Calu3 (cell line): ENCODE data around the gene SLC49A3. TPM values are rescaled to one million over a fixed set of nuclear protein-coding genes. Genes with fewer than 3 reads are reported as not detected.

Experiments
- BruUV-seq: library from RNA; stranded (reverse); fragments of 400-500 nt; replicated peaks from 2 replicates; lab custom pipeline; 2021; lab: Mats Ljungman, UMichigan
- CTCF ChIA-PET: fragments of 300-600 bp; sonication (Branson Sonifier 250); formaldehyde crosslinking; loops from one replicate; lab custom pipeline; 2022; ENCODE audit warnings: antibody characterized with exemption; lab: Charles Lee
- DNase-seq: peaks from one replicate; pipeline ENCODE4 v3.0.0; 2022
- H3K27ac Mint-ChIP-seq: one replicate; pipeline ENCODE4 v1.8.0; 2022; ENCODE audit warnings: mixed read lengths; ENCODE audit not compliant: unreplicated experiment
- H3K27me3 Mint-ChIP-seq: one replicate; pipeline ENCODE4 v1.8.0; 2022; ENCODE audit warnings: mixed read lengths; ENCODE audit not compliant: unreplicated experiment
- H3K36me3 Mint-ChIP-seq: one replicate; pipeline ENCODE4 v1.8.0; 2022; ENCODE audit warnings: mild to moderate bottlenecking, moderate library complexity, mixed read lengths; ENCODE audit not compliant: insufficient read depth, unreplicated experiment
- H3K4me1 Mint-ChIP-seq: one replicate; pipeline ENCODE4 v1.8.0; 2022; ENCODE audit warnings: mild to moderate bottlenecking, low read depth, mixed read lengths; ENCODE audit not compliant: unreplicated experiment
- H3K4me3 Mint-ChIP-seq: one replicate; pipeline ENCODE4 v1.8.0; 2022; ENCODE audit warnings: mild to moderate bottlenecking, low read depth, moderate library complexity, mixed read lengths; ENCODE audit not compliant: unreplicated experiment
- H3K9me3 Mint-ChIP-seq: one replicate; pipeline ENCODE4 v1.8.0; 2022; ENCODE audit warnings: low read depth, mixed read lengths; ENCODE audit not compliant: unreplicated experiment
- CTCF ChIP-seq: fragments of 200-600 bp; IDR thresholded peaks from one replicate; pipeline ENCODE4 v1.8.0; 2022; ENCODE audit warnings: antibody characterized with exemption; ENCODE audit not compliant: unreplicated experiment
- intact Hi-C: fragments of 100-400 bp; cut with micrococcal nuclease; formaldehyde crosslinking; loops from one replicate; pipeline ENCODE4 v1.10.0; 2022; ENCODE audit not compliant: unreplicated experiment
- total RNA-seq: library from RNA; stranded (reverse); gene quantifications from 2 replicates; pipeline ENCODE4 v1.2.3, GENCODE V29; 2022

SLC49A3 gene
- total RNA-seq, 1 experiment from 2014 or later, result 0.40 TPM

DNA sequence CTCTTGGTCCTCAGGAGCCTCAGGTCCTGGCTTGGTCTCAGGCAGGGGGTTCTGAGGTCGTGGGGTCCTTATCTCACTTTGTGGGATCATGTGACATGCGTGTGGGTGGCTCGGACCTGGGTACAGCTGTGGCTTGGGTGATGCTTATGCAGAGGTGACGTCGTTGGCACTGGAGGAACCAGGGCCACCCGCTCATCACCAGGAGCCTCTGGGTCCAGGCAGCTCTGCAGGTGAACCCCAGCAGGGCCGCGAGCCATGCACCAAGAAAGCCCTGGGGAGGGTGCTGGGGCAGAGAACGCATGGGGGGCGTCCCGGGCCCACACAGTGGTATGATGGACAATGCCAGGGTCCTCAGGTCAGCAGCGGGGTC lies 23.6 kb downstream of the SLC49A3 start:
- no peak overlapping the region for H3K4me3 Mint-ChIP-seq
- no peak for TF ChIP-seq CTCF
- no peak for DNase-seq
- no peaks in the 10 kb centered on the region for H3K27me3 Mint-ChIP-seq
- no peaks in the 10 kb centered on the region for H3K4me1 Mint-ChIP-seq
- H3K36me3 Mint-ChIP-seq, result peaks cover 5% of the 10 kb centered on the region
- H3K27ac Mint-ChIP-seq, result no peak overlapping the region
- intact Hi-C loops, result no loop called here
- CTCF ChIA-PET, result no interaction called here
- BruUV-seq, result no TSS peak
- peaks cover 5% of the 10 kb centered on the region for H3K9me3 Mint-ChIP-seq

DNA sequence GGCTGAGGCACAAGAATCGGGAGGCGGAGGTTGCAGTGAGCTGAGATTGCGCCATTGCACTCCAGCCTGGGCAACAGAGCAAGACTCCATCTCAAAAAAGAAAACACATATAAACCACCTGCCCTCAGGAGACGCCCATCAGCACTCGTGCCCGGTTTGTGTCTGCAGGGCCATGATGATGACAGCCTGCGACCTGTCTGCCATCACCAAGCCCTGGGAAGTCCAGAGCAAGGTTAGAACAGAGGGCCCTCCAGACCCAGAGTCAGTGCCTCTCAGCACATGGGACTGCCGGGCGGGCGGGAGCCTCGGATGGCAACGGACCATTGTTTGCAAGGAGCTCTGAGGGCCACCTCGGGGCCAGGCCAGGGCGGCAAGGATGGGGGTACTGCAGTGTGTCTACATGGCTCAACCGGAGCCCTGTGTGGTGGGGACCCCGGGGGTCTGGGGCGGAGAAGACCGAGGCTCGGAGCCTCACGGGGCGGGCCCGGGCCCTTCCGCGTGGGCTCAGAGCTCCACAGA lies 24.2 kb downstream of the SLC49A3 start:
- Mint-ChIP-seq H3K27me3 (no peaks in the 10 kb centered on the region), H3K27ac (no peak overlapping the region), H3K4me3 (no peak overlapping the region), H3K4me1 (no peaks in the 10 kb centered on the region), H3K36me3 (peaks cover 5% of the 10 kb centered on the region), H3K9me3 (peaks cover 7% of the 10 kb centered on the region)
- DNase-seq, result no peak
- BruUV-seq, result no TSS peak
- TF ChIP-seq CTCF, result no peak
- intact Hi-C loops, result no loop called here
- CTCF ChIA-PET, result no interaction called here

- no peak for DNase-seq
- H3K4me1 Mint-ChIP-seq, result no peaks in the 10 kb centered on the region
- H3K27ac Mint-ChIP-seq, result no peak overlapping the region
- CTCF ChIA-PET, result no interaction called here
- peaks cover 11% of the 10 kb centered on the region for H3K9me3 Mint-ChIP-seq
- BruUV-seq, result no TSS peak
- no peak for TF ChIP-seq CTCF
- no peaks in the 10 kb centered on the region for H3K27me3 Mint-ChIP-seq
- intact Hi-C loops, result no loop called here
- no peak overlapping the region for H3K4me3 Mint-ChIP-seq
- peaks cover 5% of the 10 kb centered on the region for H3K36me3 Mint-ChIP-seq
These were observed 25.2 kb downstream of the SLC49A3 start for GRCh38 chr4:663438-664428.

GRCh38 chr4:663046-663437 lies 25.9 kb downstream of the SLC49A3 start:
- BruUV-seq, result no TSS peak
- H3K9me3 Mint-ChIP-seq, result peaks cover 11% of the 10 kb centered on the region
- H3K27me3 Mint-ChIP-seq, result no peaks in the 10 kb centered on the region
- no peak overlapping the region for H3K27ac Mint-ChIP-seq
- intact Hi-C loops, result no loop called here
- TF ChIP-seq CTCF, result no peak
- CTCF ChIA-PET, result no interaction called here
- no peak for DNase-seq
- peaks cover 5% of the 10 kb centered on the region for H3K36me3 Mint-ChIP-seq
- no peaks in the 10 kb centered on the region for H3K4me1 Mint-ChIP-seq
- H3K4me3 Mint-ChIP-seq, result no peak overlapping the region
